A549 treated with dexamethasone at 1 μM for 4 hours (cell line): ENCODE results near the gene PDLIM5. TPM values are rescaled to one million over a fixed set of nuclear protein-coding genes. Genes with fewer than 3 reads are reported as not detected.

Experiments
- total RNA-seq: library from RNA; stranded (reverse); fragments of 200-300 nt; extraction: Qiagen RNA extraction; gene quantifications from 5 replicates; pipeline ENCODE4 v1.2.3, GENCODE V29; 2022

Gene PDLIM5, protein sequence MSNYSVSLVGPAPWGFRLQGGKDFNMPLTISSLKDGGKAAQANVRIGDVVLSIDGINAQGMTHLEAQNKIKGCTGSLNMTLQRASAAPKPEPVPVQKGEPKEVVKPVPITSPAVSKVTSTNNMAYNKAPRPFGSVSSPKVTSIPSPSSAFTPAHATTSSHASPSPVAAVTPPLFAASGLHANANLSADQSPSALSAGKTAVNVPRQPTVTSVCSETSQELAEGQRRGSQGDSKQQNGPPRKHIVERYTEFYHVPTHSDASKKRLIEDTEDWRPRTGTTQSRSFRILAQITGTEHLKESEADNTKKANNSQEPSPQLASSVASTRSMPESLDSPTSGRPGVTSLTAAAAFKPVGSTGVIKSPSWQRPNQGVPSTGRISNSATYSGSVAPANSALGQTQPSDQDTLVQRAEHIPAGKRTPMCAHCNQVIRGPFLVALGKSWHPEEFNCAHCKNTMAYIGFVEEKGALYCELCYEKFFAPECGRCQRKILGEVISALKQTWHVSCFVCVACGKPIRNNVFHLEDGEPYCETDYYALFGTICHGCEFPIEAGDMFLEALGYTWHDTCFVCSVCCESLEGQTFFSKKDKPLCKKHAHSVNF
- 25.4 to 43.6 TPM (median 36.5 TPM) in 5 replicates for total RNA-seq

DNA sequence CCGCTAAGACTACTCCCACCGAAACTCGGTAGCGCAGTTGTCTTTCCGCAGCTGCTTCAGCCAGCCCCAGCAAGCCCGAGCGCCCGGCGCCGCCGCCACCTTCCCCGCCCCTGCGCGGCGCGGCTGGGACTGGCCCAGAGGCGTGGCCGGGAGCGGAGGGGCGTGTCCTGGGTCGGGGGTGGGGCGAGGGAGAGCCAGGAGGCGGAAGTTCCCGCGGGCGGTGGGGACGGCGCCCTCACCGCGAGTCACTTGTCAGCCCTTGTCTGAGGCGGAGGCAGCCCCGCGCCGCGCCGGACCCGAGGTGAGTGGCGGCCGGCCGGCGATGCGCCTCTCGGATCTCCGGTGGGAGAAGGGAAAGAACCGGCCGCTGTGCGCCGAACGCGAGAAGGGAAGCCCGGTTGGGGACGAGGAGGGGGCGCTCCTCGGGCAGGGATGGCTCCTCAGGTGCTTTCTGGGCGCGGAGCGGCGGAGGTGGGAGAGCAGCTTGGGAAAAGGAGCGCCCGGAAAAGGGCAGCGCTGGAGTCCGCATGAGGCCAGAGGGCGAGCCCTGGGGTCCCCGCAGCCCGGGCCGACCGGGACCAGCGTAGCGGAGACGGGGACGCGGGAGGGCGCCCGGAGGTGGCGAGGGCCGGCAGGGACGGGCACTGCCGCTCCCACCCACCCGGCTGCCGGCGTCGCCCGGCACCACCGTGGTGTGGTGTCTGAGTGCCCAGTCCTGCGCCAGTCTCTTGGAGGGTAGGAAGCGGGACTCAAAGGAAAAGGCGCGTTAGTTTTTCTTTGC lies at the start of gene PDLIM5:
PDLIM5 (plus strand) TSS at position 248 of the 781 bp plus-strand sequence. CDS start 3,347 bp downstream, outside the sequence.

Other genes starting within 250 kb of the PDLIM5 start
- gene SMARCAD1, start 244.1 kb upstream of the PDLIM5 start, total RNA-seq: 10.3 to 14.6 TPM (median 13.4 TPM) in 5 replicates
- gene HPGDS, start 109.1 kb upstream of the PDLIM5 start, total RNA-seq: not detected in 5 replicates